Limb (tissue), 2 donors: ENCODE measurements around the gene NID2.
A peak's percentile ranks its signal among the peaks of the same experiment; 100 is the strongest.

Source experiments
- DNase-seq, 2 donors: peaks; one replicate each; pipeline ENCODE4 v3.0.0-alpha.2; 2016; ENCODE audit errors: extremely low spot score in 2 of 2

Gene NID2

GRCh38 chr14:52025310-52025709 is 43.5 kb downstream of the NID2 start:
- no peak for DNase-seq

DNA sequence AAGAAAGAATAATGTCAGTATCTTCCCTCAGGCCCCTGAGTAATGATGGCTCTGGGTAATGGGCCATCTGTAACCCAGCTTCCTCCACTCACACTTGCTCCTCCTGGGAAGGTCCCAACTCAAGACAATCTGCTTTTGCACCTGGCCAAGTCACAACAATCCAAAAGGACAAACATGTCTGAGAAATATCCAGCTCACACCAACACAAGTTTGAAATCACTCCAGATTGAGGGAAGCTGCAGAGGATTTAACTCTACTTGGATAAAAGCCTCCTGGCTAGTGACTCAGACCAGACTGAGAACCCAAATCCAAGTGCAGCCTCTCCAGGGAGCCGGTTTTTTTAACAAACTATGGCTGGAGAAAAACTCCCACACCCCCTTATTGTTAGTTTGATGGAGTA is 45.3 kb downstream of the NID2 start:
- no peak for DNase-seq

GRCh38 chr14:52021957-52022600 is 46.8 kb downstream of the NID2 start:
- no peak for DNase-seq

DNA sequence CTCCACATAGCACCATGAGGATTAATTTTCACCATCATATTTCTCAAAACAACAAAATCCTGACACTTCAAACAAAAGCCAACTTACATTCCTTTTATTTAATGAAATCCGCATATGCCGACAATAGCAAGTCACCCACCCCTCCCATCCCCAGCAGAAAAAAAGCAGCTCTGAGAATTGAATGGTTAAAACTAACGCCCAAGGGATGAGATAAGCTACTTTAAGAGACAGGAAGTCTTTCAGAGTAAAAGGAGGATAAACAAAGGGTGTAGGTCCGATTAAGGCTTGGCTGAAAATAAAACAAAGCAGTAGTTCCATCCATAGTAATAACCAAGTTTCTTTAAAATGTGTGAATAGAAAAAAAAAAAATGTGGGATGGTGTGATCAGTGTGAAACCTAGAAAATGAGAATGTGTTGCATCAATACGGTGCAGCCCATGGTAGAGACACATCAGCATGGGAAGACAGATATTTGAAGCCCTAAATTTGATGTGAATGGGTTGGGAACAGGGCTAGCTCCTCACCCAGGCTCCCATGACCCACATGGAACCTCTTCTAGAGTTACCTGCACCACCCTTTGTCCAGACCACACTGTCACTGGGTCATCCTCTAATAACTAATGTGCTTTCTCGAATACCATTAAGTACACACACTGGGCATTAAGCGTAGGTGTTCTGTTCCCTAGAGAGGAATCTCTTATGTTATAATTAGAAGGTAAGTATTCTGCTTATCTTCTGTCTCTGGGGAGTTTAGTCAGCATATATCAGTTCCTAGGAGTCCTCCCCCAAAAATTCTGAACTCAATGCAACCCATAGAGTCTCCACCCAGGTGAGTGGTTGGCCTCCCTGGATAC is 47.8 kb downstream of the NID2 start:
- DNase-seq: no peak

DNA sequence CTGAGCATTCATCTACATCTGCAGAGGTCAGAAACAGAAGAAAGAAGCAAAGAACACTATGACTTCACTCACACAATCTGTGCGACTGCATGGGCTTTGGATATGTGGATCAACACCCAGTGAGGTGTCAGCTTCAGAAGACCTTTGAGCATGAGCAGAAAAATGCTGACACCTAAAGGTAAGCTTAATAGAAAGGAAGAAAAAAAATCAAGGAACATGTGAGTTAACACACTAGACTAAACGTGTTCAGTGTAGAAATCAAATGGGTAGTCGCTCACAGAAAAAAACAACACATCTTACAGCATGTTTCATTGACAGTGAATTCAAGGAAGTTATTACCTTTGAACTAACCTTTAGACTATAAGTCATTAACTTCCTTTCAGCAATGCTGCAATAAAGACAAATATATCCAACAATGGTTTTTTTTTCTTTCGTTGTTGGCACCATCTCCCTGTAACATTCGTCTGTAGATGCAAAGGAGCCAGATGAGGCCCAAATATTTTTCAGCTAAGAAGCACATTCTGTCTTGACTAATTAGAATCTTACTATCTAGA is 48.6 kb downstream of the NID2 start:
- DNase-seq: no peak

DNA sequence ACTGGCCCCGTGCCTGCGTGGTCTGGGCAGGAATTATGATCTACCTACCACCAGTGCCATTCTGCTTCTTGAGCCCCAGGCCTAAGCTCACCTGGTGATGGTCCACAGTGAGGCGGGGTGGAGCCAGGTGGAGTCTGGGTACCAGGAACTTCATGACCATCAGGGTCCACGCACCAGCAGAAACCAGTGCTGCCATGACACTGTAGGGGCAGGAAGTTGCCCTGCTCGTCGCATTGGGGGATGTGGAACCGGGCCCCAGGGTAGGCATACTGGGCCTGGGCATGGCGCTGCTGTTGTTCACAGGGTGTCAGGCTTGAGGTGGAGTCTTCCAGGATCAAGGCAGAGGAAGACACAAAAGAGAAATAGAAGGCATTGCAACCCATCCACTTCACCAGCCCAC is 49.9 kb downstream of the NID2 start:
- DNase-seq: no peak

GRCh38 chr14:52018252-52018651 is 50.6 kb downstream of the NID2 start:
- DNase-seq: no peak

- no peak for DNase-seq
Measured at GRCh38 chr14:52015411-52016030, 53.3 kb downstream of the NID2 start.

GRCh38 chr14:52014601-52015267 is 54.1 kb downstream of the NID2 start:
- no peak for DNase-seq

- DNase-seq: no peak
Measured at GRCh38 chr14:52013984-52014600, 54.8 kb downstream of the NID2 start.

- no peak for DNase-seq
Measured at GRCh38 chr14:52012635-52013034, 56.2 kb downstream of the NID2 start.

DNA sequence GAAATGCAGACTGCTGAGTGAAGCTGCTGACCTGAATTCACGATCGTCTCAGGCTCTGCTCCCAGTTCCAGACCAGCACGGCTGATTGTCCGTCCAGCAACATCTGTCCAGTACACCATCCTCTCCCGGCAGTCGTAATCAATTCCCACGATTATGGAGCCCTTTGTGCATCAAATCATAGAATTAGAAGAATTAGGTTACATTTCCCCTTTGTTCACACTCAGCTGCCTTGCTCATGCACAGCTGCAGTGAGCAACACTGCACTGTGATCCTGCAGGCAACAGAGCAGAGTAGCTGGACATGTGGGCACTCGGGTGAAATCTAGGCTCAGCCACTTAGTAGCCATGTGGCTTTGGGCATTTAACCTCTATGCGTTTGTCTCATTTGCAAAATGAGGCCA is 57.3 kb downstream of the NID2 start:
- no peak for DNase-seq

GRCh38 chr14:52010173-52010693 is 58.6 kb downstream of the NID2 start:
- no peak for DNase-seq

DNA sequence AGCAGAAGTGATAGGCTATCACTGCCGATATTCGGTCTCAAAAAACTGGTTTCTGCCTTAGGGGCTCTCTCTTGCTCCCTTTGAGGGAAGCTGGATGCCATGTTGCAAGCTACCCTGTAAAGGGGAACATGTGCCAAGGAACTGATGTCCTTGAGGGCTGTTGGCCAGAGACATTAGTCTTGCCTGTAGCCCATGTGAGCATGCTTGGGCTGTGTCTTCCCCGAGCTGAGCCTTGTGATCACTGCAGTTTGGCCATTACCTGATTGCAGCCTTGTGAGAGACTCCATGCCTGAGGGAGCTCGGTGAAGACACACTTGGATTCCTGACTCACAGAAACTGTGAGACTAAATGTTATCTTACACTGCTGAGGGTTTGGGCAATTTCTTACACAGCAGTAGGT is 60.7 kb downstream of the NID2 start:
- no peak for DNase-seq

GRCh38 chr14:52007637-52008036 is 61.2 kb downstream of the NID2 start:
- DNase-seq: no peak

DNA sequence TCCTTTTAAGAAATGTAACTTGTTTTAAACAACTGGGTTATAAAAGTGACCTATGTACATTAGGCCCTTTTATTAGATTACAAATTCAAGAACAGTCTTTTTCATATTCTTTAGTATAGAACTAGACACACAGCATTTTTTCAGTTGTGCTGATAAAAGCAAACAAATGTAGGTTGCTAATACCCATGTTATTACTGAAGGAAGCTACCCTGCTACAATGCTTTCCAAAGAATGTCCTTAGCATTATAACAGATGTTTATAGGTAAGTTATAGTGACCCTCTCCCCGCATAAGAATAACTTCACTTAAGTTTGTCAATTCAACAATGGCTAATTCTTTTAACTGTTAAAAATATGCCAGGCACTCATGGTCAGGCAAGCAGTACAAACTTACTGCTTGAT is 61.6 kb downstream of the NID2 start:
- DNase-seq: no peak

- no peak for DNase-seq
Measured at GRCh38 chr14:52006361-52006760, 62.5 kb downstream of the NID2 start.

GRCh38 chr14:52005625-52006024 is 63.2 kb downstream of the NID2 start:
- DNase-seq: no peak

DNA sequence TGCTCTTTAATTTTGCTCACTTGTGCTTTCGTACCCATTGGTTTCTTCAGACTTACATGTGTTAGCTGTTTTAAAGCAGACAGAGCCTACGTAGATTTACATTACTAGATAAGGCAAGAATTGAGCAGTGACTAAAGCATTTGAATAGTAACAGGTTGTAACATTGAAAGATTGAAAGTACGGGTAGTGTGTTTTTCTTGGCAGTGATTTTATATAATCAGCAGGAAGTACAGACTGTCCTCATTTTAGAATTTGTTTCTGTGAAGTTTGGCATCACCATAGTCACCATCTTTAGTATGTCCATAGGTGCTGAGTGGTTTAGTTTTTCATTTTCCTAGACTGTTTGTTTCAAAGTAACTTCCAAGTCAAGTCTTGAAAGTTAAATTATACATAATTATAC is 65.5 kb downstream of the NID2 start:
- no peak for DNase-seq

DNA sequence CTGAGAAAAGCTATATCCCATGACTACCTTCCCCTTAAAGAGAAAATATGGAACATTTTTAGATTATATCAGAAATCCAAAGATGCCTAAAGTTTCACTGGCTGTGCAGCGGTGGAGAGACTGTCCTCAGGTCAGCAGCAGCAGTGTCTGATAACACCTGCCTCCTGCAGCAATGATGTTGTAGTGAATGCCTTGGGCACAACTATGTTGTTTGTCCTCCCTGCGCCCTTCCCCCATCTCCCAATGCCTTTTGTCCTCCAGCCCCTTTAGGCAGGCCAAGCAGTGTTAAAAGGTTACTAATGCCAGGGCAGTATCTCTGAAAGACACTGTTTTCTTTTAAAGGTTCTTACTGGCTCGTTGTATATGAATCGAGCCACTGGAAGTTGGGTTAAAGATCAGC is 66.3 kb downstream of the NID2 start:
- no peak for DNase-seq

DNA sequence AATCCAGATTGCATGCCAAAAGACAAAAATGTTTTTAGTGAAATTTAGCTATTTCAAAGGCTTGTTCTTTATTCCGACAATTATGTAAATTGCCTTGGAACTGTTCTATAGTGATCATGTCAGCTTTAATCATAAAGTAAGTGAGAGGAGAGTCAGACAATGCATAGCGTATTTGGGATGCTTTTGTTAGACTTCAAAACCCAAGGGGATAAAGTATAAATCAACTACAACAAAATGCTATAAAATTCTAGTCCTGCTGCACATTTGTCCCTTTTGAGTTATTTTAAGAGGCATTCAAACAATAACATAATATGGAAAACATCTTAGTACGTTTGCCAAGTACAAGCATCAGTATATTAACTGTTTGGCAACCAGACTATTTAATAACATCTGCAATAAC is 68.2 kb downstream of the NID2 start:
- peak in 1 of 2 donors; percentile 58 for DNase-seq
